ENCODE measurements around the gene STK32A.

The STK32A gene

DNA sequence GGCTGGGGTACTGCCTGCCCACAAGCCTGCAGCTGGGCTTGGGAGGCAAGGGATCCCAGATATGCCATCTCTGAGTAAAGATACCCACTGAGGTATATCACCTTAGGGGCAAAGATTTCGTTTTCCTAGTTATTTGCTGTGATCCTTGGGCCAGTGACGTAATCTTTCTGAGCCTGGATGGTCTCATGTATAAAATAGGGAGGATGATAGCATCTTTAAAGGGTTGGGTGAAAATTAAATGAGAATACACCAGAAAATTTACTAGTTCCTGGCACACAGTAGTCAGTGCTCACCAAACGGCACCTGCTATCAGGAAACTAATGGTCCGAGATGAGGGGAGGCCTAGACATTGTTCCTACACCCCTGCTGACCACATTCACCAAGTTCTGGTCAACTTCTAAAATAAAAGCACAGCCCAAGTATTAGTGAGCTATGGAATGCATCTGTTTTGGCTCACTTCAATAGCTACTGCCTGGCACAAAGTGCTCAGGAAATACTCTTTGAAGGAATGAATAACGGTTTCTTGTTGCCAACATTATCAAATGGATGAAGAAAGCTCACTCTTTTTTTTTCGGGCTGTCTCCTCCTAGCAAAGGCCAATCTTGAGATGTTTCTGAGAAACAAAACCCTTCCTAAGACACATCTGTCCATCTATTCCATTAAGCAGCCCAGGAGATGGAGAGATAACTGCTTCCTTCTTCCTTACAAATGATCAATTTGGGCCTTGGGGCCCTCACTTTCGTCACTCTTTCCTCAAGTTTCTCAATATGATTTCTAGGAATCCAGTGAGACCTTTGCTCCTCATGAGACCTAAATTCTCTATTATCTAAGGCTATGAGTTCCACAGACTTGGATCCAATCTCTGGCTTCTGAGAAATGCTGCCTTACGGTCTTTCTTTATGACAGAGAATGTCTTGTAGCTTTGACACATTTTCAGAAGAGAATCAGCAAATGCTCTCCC is 176.8 kb downstream of the STK32A start:
- H3K9me2 ChIP-seq (replicated peaks; ENCODE audit: low read depth, low read length), result no peaks in the 10 kb centered on the region
- no peaks in the 10 kb centered on the region for H3K9me3 ChIP-seq (ENCODE audit: insufficient read depth, low read depth, low read length)
- H3K4me2 ChIP-seq (ENCODE audit: low read depth, low read length, poor library complexity, severe bottlenecking), result no peak overlapping the region
- H4K20me1 ChIP-seq (ENCODE audit: insufficient read depth, low read length, poor library complexity, severe bottlenecking), result no peaks in the 10 kb centered on the region
- no peaks in the 10 kb centered on the region for H3K79me2 ChIP-seq (ENCODE audit: insufficient read depth, low read length)
- H3K36me3 ChIP-seq (ENCODE audit: insufficient read depth, low read length), result no peaks in the 10 kb centered on the region
- no peak overlapping the region for H3K4me3 ChIP-seq (ENCODE audit: low read length, poor library complexity, severe bottlenecking)
- TF ChIP-seq EZH2phosphoT487 (IDR thresholded peaks at IDR 0.05; ENCODE audit: borderline replicate concordance), result no peak
- TF ChIP-seq, protein P1, sequence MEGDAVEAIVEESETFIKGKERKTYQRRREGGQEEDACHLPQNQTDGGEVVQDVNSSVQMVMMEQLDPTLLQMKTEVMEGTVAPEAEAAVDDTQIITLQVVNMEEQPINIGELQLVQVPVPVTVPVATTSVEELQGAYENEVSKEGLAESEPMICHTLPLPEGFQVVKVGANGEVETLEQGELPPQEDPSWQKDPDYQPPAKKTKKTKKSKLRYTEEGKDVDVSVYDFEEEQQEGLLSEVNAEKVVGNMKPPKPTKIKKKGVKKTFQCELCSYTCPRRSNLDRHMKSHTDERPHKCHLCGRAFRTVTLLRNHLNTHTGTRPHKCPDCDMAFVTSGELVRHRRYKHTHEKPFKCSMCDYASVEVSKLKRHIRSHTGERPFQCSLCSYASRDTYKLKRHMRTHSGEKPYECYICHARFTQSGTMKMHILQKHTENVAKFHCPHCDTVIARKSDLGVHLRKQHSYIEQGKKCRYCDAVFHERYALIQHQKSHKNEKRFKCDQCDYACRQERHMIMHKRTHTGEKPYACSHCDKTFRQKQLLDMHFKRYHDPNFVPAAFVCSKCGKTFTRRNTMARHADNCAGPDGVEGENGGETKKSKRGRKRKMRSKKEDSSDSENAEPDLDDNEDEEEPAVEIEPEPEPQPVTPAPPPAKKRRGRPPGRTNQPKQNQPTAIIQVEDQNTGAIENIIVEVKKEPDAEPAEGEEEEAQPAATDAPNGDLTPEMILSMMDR (conservative IDR thresholded peaks at IDR 0.05; ENCODE audit: low read length), result no peak
- H3K4me1 ChIP-seq (ENCODE audit: insufficient read depth, low read length, poor library complexity, severe bottlenecking), result no peaks in the 10 kb centered on the region
- H2AFZ ChIP-seq (ENCODE audit: low read length), result no peak overlapping the region
- H3F3A ChIP-seq (ENCODE audit: low read depth), result no peaks in the 10 kb centered on the region
- no peak overlapping the region for H3K9ac ChIP-seq (ENCODE audit: low read depth, low read length, poor library complexity, severe bottlenecking)
- H3K27me3 ChIP-seq (ENCODE audit: insufficient read depth, low read length, poor library complexity, severe bottlenecking), result no peaks in the 10 kb centered on the region

GRCh38 chr5:147412561-147412960 is 177.7 kb downstream of the STK32A start:
- Histone ChIP-seq H3F3A (ENCODE audit: low read depth) (no peaks in the 10 kb centered on the region), H3K36me3 (ENCODE audit: insufficient read depth, low read length) (no peaks in the 10 kb centered on the region), H4K20me1 (ENCODE audit: insufficient read depth, low read length, poor library complexity, severe bottlenecking) (no peaks in the 10 kb centered on the region), H3K79me2 (ENCODE audit: insufficient read depth, low read length) (no peaks in the 10 kb centered on the region), H3K4me1 (ENCODE audit: insufficient read depth, low read length, poor library complexity, severe bottlenecking) (no peaks in the 10 kb centered on the region), H3K4me2 (ENCODE audit: low read depth, low read length, poor library complexity, severe bottlenecking) (no peak overlapping the region), H3K9ac (ENCODE audit: low read depth, low read length, poor library complexity, severe bottlenecking) (no peak overlapping the region), H3K4me3 (ENCODE audit: low read length, poor library complexity, severe bottlenecking) (no peak overlapping the region), H3K27me3 (ENCODE audit: insufficient read depth, low read length, poor library complexity, severe bottlenecking) (no peaks in the 10 kb centered on the region), H2AFZ (ENCODE audit: low read length) (no peak overlapping the region), H3K9me3 (ENCODE audit: insufficient read depth, low read depth, low read length) (no peaks in the 10 kb centered on the region), H3K9me2 (replicated peaks; ENCODE audit: low read depth, low read length) (no peaks in the 10 kb centered on the region)
- TF ChIP-seq EZH2phosphoT487 (IDR thresholded peaks at IDR 0.05; ENCODE audit: borderline replicate concordance), result no peak
- TF ChIP-seq, protein P1 (conservative IDR thresholded peaks at IDR 0.05; ENCODE audit: low read length), result no peak

GRCh38 chr5:147413266-147413665 is 178.4 kb downstream of the STK32A start:
- TF ChIP-seq EZH2phosphoT487 (IDR thresholded peaks at IDR 0.05; ENCODE audit: borderline replicate concordance), result no peak
- TF ChIP-seq, protein P1 (conservative IDR thresholded peaks at IDR 0.05; ENCODE audit: low read length), result no peak
- no peaks in the 10 kb centered on the region for H4K20me1 ChIP-seq (ENCODE audit: insufficient read depth, low read length, poor library complexity, severe bottlenecking)
- H3K79me2 ChIP-seq (ENCODE audit: insufficient read depth, low read length), result no peaks in the 10 kb centered on the region
- H3K4me1 ChIP-seq (ENCODE audit: insufficient read depth, low read length, poor library complexity, severe bottlenecking), result no peaks in the 10 kb centered on the region
- no peaks in the 10 kb centered on the region for H3K9me3 ChIP-seq (ENCODE audit: insufficient read depth, low read depth, low read length)
- no peaks in the 10 kb centered on the region for H3K9me2 ChIP-seq (replicated peaks; ENCODE audit: low read depth, low read length)
- H3K4me2 ChIP-seq (ENCODE audit: low read depth, low read length, poor library complexity, severe bottlenecking), result no peak overlapping the region
- no peaks in the 10 kb centered on the region for H3K27me3 ChIP-seq (ENCODE audit: insufficient read depth, low read length, poor library complexity, severe bottlenecking)
- no peak overlapping the region for H3K4me3 ChIP-seq (ENCODE audit: low read length, poor library complexity, severe bottlenecking)
- H3K9ac ChIP-seq (ENCODE audit: low read depth, low read length, poor library complexity, severe bottlenecking), result no peak overlapping the region
- no peaks in the 10 kb centered on the region for H3F3A ChIP-seq (ENCODE audit: low read depth)
- no peak overlapping the region for H2AFZ ChIP-seq (ENCODE audit: low read length)
- H3K36me3 ChIP-seq (ENCODE audit: insufficient read depth, low read length), result no peaks in the 10 kb centered on the region

All from Loucy (cell line).